SK-N-MC (cell line): ENCODE results near the gene CTSD.

Experiments used
- DNase-seq: peaks from one replicate; pipeline ENCODE4 v3.0.0-alpha.2; 2011; ENCODE audit warnings: low read depth, low spot score
- H3K27ac ChIP-seq: fragments of 200-600 bp; sonication (generic); 2 replicates; pipeline ENCODE4 v1.5.1; 2016; ENCODE audit warnings: mixed run types
- H3K36me3 ChIP-seq: fragments of 200-600 bp; sonication (generic); 2 replicates; pipeline ENCODE4 v1.6.1; 2017; ENCODE audit warnings: antibody characterized with exemption, low read length, mixed read lengths; ENCODE audit not compliant: insufficient read depth
- H3K4me3 ChIP-seq: fragments of 200-600 bp; sonication (generic); 2 replicates; pipeline ENCODE4 v1.5.1; 2016
- H3K9ac ChIP-seq: fragments of 200-600 bp; sonication (generic); 2 replicates; pipeline ENCODE4 v1.8.0; 2017; ENCODE audit warnings: mixed run types, mixed read lengths; ENCODE audit not compliant: insufficient read length
- H3K9me3 ChIP-seq: fragments of 200-600 bp; sonication (generic); 2 replicates; pipeline ENCODE4 v1.6.1; 2017; ENCODE audit warnings: low read depth, mild to moderate bottlenecking, antibody characterized with exemption, low read length, moderate library complexity, mixed read lengths
- EZH2 ChIP-seq: fragments of 200-600 bp; sonication (generic); IDR thresholded peaks from one replicate; pipeline ENCODE4 v1.6.1; 2017; ENCODE audit warnings: antibody characterized with exemption
- FOXP2 ChIP-seq: optimal IDR thresholded peaks from 2 replicates; pipeline ENCODE3; 2011; ENCODE audit warnings: mild to moderate bottlenecking, moderate library complexity; ENCODE audit not compliant: insufficient read depth; ENCODE audit errors: extremely low read length, control extremely low read depth
- POLR2AphosphoS5 ChIP-seq: IDR thresholded peaks from 2 replicates; pipeline ENCODE4 v1.6.1; 2012; ENCODE audit warnings: mild to moderate bottlenecking, low read depth, low read length, borderline replicate concordance

CTSD gene

DNA sequence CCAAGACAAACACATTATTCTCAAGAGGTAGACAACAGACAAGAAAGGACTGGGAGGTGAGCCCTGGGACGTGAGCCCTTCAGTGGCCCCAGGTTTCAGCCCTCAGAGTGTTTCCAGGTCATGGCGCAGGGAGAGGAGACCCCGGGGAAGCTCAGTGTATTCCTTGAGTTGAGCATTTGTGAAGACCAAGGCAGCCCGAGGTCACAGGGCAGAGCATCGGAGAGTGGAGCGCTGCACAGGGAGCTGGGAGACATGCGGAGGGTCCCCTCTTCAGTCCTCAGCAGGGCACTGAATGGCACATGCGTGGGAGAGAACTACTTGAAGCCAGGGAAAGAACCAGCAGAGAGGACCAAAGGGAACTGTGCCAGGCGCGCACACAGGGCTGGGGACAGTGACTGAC is 55.0 kb downstream of the CTSD start:
- TF ChIP-seq POLR2AphosphoS5 (no peak), FOXP2 (no peak), EZH2 (no peak)
- Histone ChIP-seq H3K4me3 (no peak overlapping the region), H3K9me3 (no peaks in the 10 kb centered on the region), H3K9ac (no peak overlapping the region), H3K27ac (no peak overlapping the region), H3K36me3 (no peaks in the 10 kb centered on the region)
- no peak for DNase-seq

DNA sequence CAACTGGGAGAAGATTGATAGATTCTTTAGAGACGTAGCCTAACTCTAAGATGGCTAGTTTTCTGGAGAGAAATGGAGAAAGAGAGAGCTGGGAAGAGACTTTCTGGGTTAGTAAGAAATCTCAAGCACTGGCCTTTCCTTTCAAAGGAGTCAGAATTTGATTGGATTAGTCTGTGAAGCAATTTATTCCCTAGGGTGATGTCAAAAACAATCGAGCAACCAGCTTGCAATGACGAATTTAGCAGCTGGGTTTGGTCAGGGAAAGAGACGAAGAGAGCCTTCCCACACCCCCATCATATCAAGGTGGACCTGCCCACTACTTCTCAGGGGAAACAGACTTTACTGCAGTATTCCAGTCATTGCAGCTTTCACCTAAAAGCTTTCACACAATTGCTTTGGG is 56.0 kb downstream of the CTSD start:
- Histone ChIP-seq H3K9me3 (no peaks in the 10 kb centered on the region), H3K4me3 (no peak overlapping the region), H3K27ac (no peak overlapping the region), H3K36me3 (no peaks in the 10 kb centered on the region), H3K9ac (no peak overlapping the region)
- DNase-seq: no peak
- TF ChIP-seq POLR2AphosphoS5 (no peak), FOXP2 (no peak)

DNA sequence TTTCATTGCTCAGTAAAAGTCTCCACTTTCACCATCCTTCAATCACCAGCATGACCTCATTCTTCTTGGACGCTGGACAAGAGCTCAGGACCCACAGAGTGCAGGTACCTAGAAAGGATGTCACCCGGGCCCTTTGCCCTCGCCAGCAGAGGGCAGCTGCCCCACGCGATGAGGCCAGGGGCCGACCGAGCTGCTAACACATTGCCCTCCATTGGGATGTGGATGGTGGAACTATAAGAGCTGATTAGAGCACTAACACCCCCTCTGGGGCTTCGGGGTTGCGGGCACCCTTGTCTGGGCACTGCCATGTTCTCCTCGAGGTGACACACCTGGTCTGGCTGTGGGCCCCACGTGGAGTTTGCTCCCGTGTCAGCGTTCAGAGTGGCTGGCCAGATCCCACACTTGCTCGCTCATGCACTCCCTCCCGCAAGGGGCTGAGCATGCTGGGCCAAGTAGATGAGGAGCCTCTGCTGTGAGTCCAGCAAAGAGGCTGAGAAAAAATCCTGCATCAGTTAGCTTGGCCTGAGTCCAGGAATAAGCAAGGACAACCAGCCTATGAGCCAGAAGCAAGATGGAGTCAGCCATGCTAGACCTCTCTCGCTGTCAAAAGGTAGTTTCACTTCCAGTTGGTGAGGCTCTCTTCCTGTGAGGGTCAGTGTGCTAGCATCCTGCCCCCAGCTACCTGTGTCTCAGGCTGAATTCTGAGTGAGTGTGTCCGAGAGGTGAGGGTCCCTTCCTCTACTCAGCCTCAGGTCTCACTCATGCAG is 56.9 kb downstream of the CTSD start:
- no peaks in the 10 kb centered on the region for H3K36me3 ChIP-seq
- no peak overlapping the region for H3K4me3 ChIP-seq
- DNase-seq: no peak
- no peaks in the 10 kb centered on the region for H3K9me3 ChIP-seq
- H3K9ac ChIP-seq: no peak overlapping the region
- TF ChIP-seq FOXP2: no peak
- TF ChIP-seq EZH2: no peak
- no peak for TF ChIP-seq POLR2AphosphoS5
- no peak overlapping the region for H3K27ac ChIP-seq

DNA sequence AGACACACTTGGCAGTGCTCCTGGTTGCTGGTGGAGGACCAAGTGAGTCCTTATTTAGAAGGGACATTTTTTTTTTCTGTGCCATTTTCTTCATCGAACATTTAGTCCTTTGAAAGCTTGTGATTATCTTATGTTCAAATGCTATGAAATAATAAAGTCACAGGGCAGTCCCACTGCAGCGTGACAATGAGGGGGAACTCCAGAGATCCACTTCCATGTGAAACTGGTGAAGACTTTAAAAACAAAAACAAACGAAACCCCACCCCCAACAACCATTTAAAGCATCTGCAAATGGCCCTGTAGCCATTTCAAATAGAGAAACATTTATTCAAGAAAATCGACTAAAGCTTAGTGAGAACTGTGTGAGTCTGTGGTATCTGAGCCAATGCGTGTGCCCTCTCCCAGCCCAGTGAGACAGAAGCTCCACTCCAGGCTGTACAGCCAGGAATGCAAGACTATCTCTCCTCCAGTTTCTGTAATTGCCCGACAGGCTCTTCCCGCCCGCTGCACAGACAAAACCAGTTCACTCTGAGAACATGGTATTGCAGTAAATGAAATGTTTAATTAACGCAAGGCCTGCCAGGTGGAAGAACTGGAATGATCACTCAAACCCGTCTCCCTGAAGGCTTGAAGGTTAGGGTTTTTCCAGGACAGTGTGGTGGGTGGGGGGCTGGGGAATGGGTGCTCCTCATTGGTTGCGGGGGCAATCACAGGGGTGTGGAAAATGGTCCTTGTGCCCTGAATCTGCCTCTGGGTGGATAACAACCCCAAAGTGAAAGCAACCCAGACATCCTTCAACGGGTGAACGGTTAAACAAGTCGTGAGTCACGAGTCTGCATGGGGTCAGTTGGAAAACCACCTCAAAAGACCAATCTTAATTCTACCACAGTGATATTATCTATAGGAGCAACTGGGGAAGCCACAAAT is 58.3 kb downstream of the CTSD start:
- no peaks in the 10 kb centered on the region for H3K9me3 ChIP-seq
- DNase-seq: no peak
- H3K36me3 ChIP-seq: no peaks in the 10 kb centered on the region
- no peak for TF ChIP-seq FOXP2
- TF ChIP-seq EZH2: no peak
- no peak for TF ChIP-seq POLR2AphosphoS5
- no peak overlapping the region for H3K9ac ChIP-seq
- H3K4me3 ChIP-seq: no peak overlapping the region
- H3K27ac ChIP-seq: no peak overlapping the region

DNA sequence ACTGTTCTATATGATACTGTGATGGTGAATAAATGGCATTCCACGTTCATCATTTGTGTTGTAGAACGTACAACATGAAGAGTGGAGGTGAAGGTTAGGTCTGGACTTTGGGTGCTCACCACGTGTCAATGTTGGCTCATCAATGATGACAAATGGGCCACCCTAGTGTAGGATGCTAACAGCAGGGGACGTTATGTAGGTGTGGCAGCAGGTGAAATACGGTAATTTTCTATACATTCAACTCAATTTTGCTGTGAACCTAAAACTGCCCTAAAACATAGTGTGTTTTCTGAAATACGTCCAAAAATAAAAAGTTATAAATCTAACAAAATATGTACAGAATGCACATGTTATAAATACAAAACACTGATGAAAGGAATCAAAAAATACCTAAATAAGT is 60.6 kb downstream of the CTSD start:
- Histone ChIP-seq H3K9me3 (no peaks in the 10 kb centered on the region), H3K9ac (no peak overlapping the region), H3K4me3 (no peak overlapping the region), H3K27ac (no peak overlapping the region), H3K36me3 (no peaks in the 10 kb centered on the region)
- no peak for TF ChIP-seq EZH2
- TF ChIP-seq FOXP2: no peak
- TF ChIP-seq POLR2AphosphoS5: no peak
- no peak for DNase-seq
